NCI-H146 treated with DMSO at 0.1 percent for 48 hours (cell line): ENCODE measurements around the gene EN2.

ENCODE experiments used
- DNase-seq: peaks from one replicate; lab custom pipeline; 2025; ENCODE audit not compliant: unreplicated experiment; lab: John Stamatoyannopoulos, UW

Gene EN2

DNA sequence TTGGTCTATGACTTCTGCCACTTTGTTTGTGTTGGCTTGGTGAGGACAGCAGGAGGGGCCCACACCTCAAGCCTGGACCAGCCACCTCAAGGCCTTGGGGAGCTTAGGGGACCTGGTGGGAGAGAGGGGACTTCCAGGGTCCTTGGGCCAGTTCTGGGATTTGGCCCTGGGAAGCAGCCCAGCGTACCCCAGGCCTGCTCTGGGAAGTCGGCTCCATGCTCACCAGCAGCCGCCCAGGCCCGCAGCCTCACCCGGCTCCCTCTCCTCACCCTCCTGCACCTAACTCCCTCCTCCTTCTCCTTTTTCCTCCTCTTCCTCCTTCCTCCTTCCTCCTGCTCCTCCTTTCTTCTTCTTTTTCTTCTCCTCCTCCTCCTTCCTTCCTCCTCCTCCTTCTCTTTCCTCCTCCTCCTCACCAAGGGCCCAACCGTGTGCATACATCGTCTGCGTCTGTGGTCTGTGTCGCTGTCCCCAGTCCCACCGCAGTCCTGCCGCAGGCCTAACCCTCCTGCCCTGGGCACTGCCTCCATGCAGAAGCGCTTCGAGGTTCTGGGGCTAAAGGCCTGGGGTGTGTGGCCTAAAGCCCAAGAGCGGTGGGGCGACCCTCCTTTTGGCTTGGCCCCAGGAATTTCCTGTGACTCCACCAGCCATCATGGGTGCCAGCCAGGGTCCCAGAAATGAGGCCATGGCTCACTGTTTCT lies 5.3 kb downstream of the EN2 start:
- DNase-seq = no peak

- DNase-seq = no peak
These were observed 6.3 kb downstream of the EN2 start for GRCh38 chr7:155464183-155464582.

- DNase-seq = no peak
These were observed 7.2 kb downstream of the EN2 start for GRCh38 chr7:155464948-155465739.

- no peak for DNase-seq
These were observed 7.8 kb downstream of the EN2 start for GRCh38 chr7:155465761-155466141.

DNA sequence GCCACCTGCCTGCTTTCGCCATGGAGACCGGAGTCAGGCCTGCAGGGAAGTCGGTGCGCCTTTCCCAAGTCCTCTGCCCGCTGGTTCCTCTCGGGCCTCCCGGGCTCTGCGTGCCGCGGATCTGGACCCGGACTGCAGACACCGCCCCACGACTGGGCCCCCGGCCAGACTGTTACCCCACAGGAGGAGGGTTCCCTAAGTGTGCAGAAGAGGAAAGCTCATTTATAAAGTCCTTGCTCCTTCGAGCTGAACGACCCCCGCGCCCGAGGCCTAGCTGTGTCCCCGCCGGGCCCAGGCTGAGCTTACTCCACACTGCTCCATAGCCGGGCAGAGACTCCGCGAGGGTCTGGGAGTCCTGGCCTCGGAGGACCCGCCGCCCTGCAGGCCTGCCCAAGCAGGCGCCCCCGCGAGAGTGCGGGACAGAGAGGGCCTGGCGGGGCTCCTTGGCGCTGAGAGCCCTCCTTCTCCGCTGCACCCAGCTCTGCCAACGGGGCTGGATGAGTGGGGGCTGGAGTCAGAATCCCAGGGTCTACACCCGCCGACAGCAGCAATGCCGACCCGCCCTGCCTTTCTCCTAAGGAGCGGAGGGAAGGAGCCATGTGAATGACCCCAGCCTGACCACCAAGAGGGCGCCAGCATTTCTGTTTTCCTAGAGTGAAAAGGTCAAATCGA lies 8.3 kb downstream of the EN2 start:
- DNase-seq = no peak

DNA sequence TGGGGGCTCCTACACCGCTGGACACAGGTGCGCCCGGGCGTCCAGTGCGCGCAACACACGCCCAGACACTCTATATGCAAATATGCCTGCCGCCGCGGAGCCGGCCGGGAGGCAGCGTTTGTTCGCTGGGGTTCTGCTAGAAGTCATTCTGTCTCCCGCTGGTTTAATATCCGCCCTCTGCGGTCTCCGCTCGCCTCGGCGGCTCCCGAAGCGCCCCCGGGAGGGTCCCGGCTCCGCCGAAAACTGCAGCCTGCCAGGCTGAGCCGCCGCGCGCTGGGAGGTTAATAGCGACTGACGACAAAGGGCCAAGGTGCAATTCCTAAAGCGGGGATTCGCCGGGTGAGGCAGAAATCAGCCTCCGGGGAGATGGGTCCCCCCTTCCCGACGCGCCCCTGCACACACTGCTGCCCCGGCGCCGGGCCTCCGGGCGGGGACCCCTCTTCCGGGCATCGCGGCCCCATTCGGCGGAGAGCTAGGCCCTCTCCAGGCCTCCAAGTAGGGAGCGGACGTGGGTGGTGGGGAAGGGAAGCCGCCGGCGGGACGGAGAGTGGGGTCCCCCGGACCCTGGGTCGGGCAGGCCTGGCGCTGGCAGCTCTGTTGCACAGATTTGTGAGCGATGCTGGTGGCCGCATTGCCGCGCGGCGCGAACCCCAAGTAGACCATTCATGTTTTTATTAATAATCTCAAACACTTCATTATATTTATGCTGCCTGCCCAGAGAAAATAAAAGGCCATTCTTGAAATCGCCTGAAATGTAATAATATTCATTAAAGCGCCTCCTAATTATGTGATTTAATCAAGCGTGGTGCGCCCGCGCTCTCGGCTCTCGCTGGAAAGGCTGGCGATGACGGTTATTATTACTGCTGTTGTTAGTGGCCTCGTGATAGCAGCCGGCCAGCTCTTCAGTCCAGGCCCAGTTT lies 9.1 kb downstream of the EN2 start:
- DNase-seq = no peak

DNA sequence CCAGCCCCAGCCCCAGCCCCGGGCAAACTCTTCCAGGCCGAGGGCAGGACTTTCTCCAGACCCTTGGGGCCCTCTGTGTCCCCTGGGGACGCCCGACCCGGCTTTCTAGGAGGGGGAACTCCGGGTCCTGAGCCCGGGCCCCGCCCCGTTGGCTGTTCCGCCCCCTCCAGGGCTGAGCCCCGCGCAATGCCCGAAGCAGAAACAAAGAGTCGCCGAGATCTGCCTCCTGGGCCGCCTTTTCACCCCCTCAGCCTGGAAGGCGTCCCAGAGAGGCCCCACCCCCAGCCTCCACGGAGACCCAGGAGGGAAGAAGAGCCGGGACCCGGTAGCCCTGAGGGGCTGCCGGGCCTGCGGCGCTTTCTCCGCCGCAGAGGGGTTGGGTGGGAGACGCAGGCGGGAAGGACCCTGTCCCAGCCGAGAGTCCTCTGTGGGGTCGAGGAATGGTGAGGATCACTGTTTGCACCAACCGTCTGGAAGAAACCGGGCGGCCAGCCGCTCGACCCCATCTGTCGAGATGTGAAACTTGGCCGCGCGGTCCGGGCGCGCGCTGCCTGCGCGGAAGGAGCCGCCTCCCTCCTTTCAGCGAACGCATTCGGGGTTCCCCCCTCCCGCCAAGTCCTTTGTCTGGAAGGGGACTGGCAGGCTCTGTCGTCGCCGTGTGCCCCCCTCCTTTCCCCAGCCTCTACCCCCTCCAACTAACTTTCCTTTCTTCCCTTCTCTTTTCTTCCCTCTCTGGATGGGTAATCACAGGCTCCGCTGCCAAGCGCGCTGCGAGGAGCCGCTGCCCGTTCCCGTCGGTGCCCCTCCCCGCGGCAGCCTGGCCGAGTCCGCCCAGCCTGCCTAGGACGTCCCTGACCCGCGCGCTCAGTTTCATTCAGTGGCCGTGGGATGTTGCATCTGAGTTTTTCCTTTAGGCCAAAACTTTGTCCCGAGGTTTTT lies 10.2 kb downstream of the EN2 start:
- no peak for DNase-seq

GRCh38 chr7:155468785-155469148 lies 10.8 kb downstream of the EN2 start:
- DNase-seq = no peak

DNA sequence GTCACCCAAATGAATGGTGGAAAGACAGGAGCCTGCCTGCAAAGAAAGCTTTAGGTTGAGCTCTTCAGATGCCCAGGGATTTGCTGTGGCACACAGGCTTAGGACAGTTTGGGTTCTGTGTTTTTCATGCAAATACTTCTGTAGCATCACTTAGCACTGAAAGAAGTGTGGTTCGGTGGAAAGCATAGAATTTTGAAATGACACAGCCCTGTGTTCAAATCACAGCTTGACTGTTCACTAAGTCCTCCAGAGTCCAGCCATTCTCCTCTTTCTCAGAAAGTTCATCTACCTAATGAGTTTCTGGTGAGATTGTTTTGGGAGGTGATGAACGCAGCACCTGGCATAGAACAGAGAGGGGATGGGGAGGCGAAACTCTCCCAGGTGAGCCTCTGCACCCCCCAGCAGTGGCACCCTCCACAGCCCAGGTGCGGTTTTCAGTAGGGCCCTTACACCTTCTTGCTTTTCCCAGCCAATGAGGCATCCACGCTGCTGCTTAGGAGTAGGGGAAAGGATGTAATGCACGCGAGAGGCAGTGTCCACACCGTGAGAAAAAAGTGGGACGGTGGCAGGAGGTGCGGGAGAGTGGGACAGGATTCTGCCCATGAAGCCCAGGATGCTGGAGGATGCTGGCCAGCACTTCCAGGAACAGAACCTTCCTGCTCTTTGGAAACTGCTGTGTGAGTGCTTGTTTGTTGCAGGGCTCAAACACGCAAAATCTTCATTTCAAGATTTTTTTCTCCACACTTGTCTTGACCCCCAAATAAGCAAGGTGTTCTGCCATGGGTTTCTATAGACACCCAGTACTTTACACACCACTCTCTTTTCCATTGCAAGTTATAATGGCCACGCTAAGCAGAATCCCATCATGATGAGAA lies 11.6 kb downstream of the EN2 start:
- no peak for DNase-seq

DNA sequence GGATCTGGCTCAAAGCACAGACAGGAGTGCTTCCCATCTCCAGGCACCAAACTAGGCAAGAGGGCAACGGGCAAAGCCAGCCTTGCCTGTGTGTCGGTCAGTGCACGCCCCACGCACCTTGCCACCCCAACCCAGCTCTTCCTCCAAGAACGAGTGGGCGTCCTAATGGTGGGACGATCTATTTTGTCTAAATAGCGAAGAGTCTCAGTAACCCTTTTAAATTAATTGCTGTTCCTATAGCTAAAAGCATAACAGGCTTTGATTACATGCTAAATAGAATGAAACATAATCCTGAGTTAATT lies 12.2 kb downstream of the EN2 start:
- no peak for DNase-seq

DNA sequence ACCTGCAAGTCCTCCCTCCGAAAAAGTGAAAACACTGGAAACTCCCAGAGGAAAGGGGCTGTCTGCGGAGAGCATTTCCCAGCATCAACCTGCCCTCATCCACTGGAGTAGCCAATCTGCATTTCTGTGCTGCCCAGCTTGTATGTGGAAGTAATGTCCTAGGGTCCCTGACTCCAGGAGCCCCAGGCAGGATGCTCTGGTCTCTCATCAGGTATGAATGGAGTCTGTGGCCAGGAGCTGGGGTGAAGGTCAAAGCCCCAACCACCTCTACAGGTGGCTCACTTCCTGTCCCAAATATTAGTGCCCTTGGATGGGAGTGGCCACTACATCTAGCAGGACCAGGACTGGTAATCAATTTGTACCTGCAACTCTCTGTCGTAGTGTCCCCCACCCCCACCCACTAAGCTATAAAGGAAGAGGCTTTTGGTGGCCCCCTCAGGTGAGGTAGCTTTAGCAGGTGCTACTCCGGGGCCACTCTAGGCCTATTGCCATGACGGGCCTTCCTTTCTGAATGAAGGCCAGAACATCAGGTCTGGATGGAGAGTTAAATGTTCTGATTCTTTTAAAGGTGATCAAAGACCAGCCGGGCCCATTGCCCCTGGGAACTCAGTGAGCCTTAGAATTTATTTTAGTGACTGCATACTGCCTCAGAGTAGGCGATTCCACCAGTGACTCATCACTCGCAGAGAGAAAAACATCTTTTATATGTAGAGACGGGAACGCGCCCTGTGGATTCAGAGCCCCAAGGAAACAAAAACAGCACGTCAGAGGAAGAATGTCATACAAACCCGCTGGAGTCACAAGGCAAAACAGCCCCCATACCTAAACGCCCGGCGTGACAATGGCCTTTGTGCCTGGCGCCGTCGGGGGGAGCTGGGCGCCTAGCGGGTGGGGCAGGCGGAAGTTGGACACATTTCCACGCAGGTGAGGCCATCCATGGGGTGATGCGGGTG lies 13.0 kb downstream of the EN2 start:
- DNase-seq = no peak

DNA sequence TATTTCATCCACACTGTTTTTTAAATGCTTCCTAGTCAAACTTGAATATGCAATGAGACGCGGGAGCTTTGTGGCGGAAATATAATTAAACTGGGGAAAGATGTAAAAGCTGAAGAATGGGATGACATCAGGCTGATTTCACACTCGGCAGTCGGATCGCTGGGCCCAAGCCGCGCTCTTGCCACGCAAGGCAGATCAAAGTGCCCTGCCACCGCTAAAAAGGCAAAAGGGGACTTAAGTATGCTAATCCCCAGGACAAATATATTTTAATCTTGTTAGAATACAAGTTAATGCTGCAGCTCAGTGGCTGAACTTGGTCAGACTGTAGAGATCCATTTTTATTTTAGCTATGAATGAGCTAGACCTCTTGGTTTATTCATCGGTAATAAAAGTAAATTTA lies 13.8 kb downstream of the EN2 start:
- no peak for DNase-seq

DNA sequence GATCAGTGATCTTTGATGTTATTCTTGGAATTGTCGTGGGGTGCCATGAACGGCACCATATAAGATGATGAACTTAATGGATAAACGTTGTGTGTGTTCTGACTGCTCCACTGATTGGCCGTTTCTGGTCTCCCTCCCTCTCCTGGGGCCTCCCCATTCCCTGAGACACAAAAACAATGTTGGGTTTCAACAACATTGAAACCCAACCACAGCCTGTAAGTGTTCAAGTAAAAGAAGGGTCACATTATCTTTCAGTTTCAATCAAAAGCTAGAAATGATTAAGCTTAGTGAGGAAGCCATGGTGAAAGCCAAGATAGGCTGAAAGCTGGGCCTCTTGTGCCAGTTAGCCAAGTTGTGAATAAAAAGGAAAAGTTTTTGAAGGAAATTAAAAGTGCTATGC lies 19.5 kb downstream of the EN2 start:
- no peak for DNase-seq

GRCh38 chr7:155481764-155482163 lies 23.8 kb downstream of the EN2 start:
- no peak for DNase-seq

- DNase-seq = no peak
These were observed 24.7 kb downstream of the EN2 start for GRCh38 chr7:155482511-155483183.

DNA sequence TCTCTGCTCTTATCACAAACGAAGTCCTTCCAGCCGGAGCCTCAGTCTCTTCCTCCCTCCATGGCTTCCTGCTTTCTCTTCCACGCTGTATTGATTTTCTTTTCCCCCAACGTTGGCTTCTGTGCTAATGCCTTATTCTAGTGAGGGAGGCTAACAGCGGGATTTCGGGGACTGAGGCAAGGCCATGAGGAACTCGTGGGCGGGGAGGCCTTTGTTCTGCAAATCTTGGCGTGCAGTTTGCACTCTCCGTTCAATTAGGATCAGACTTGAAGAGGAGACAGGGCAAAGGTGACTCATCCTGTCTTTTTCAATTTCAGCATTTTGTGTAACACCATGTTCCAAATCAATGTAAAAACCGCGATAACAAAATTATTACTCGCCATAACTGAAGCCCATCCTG lies 25.3 kb downstream of the EN2 start:
- no peak for DNase-seq

DNA sequence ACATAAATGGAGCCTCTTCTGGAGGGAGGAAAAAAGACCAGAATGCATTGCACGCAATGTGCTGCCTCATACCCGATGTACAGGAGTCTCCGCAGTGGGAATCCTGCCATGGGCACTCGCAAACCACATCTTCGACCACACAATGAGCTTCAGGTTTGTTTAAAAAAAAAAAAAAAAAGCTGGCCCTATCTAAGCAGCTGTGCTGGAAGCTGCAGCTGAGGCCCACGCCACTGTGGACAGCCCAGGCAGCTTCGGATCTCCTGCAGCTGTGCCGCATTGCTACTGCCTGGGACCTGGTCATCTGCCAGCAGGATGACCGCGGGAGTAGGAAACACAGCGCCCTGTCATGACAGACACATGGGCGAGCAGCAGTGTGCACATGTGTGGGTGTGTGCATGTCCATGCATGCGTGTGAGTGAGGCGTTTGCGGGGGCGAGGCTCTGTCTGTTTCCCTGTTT lies 26.0 kb downstream of the EN2 start:
- no peak for DNase-seq
